Activated T-helper 1 cell treated with anti-CD3 and anti-CD28 coated beads, Interleukin-12 subunit alpha, Interleukin-12 subunit beta, Interleukin-2, Interleukin-4 antibody, amounts not matched to agents 30 ng/mL and 10 ng/mL and 1 ng/mL, durations not matched to agents 14 hours and 24 hours and 36 hours (primary cell): ENCODE measurements around the gene RNF41. TPM values are rescaled to one million over a fixed set of nuclear protein-coding genes. Genes with fewer than 3 reads are reported as not detected.

Source experiments
- DNase-seq: peaks from one replicate; pipeline ENCODE4 v3.0.0; 2021; ENCODE audit warnings: low spot score
- H3K27ac Mint-ChIP-seq: one replicate; pipeline ENCODE4 v1.8.0; 2021; ENCODE audit warnings: mild to moderate bottlenecking, mixed read lengths
- H3K27me3 Mint-ChIP-seq: one replicate; pipeline ENCODE4 v1.8.0; 2022; ENCODE audit warnings: mild to moderate bottlenecking, moderate library complexity, mixed read lengths; ENCODE audit not compliant: insufficient read depth
- H3K36me3 Mint-ChIP-seq: one replicate; pipeline ENCODE4 v1.8.0; 2021; ENCODE audit warnings: low read depth, mixed read lengths
- H3K4me1 Mint-ChIP-seq: one replicate; pipeline ENCODE4 v1.8.0; 2021; ENCODE audit warnings: low read depth, mixed read lengths
- H3K4me3 Mint-ChIP-seq: one replicate; pipeline ENCODE4 v1.8.0; 2021; ENCODE audit warnings: mild to moderate bottlenecking, moderate library complexity, mixed read lengths
- H3K9me3 Mint-ChIP-seq: one replicate; pipeline ENCODE4 v1.8.0; 2021; ENCODE audit warnings: mixed read lengths
- intact Hi-C: fragments of 100-400 bp; cut with micrococcal nuclease; formaldehyde crosslinking; loops from one replicate; pipeline ENCODE4 v1.15.1; 2024
- total RNA-seq: library from RNA; stranded (reverse); gene quantifications from 2 replicates; pipeline ENCODE4 v1.2.3, GENCODE V29; 2022

The RNF41 gene
- total RNA-seq, 1 donor from 2014 or later, result 47.2 TPM

DNA sequence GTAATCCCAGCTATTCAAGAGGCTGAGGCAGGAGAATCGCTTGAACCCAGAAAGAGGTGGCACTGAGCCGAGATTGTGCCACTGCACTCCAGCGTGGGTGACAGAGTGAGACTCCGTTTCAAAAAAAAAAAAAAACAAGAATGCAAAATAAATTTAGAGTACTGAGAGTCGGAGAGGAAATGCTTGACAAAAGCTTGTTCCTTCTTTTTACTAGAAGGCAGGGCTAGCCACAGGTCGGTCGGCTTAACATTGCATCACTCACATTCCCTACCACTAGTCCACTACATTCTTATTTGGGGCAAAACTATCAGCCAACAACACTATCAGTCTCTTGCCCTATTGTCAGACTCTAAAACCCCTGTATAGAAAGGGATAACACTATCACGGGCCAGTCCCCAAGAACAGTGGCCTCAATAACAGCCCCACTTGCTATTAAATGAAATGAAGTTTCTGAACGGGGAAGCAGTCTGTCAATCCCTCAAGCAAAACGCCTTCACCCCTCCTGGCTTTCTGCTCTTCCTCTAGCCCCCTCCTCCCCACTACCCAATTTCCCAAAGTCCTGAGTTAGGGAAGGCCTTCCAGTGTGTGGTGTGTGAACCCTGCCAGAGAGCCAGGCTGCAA, 1.0 kb downstream of the RNF41 start:
- H3K36me3 Mint-ChIP-seq, result peaks cover 12% of the 10 kb centered on the region
- H3K27me3 Mint-ChIP-seq, result no peaks in the 10 kb centered on the region
- H3K4me3 Mint-ChIP-seq, result peak overlapping the region; percentile 99
- H3K9me3 Mint-ChIP-seq, result no peaks in the 10 kb centered on the region
- H3K27ac Mint-ChIP-seq, result peak overlapping the region; percentile 97
- peaks cover 51% of the 10 kb centered on the region for H3K4me1 Mint-ChIP-seq
- DNase-seq, result no peak
- intact Hi-C loops, result loop anchor here (1.0 to 5.0 kb wide), 9 partner anchors 80 to 464 kb away; partner anchors contain the start of genes CS, DGKA, IL23A and ORMDL2

DNA sequence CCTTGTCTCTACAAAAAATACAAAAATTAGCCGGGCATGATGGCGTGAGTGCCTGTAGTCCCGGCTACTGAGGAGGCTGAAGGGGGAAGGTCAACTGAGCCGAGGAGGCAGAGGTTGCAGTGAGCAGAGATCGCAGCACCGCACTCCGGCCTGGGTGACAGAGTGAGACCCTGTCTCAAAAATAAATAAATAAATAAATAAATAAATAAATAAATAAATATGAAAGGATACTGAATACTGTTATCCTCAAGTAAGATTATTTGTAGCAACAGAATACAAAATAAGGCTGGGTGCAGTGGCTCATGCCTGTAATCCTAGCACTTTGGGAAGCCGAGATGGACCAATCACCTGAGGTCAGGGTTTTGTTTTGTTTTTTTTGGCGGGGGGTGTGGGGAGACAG, 1.9 kb downstream of the RNF41 start:
- Mint-ChIP-seq H3K4me1 (peaks cover 47% of the 10 kb centered on the region), H3K27ac (no peak overlapping the region), H3K9me3 (no peaks in the 10 kb centered on the region), H3K36me3 (peaks cover 11% of the 10 kb centered on the region), H3K27me3 (no peaks in the 10 kb centered on the region), H3K4me3 (peak overlapping the region; percentile 54)
- intact Hi-C loops, result loop anchor here (5.0 kb wide), 4 partner anchors 178 to 403 kb away; partner anchors contain the start of genes DGKA, ORMDL2, RAB5B and RPS26
- DNase-seq, result no peak

GRCh38 chr12:56216461-56216860, 5.3 kb downstream of the RNF41 start:
- peaks cover 24% of the 10 kb centered on the region for H3K4me1 Mint-ChIP-seq

DNA sequence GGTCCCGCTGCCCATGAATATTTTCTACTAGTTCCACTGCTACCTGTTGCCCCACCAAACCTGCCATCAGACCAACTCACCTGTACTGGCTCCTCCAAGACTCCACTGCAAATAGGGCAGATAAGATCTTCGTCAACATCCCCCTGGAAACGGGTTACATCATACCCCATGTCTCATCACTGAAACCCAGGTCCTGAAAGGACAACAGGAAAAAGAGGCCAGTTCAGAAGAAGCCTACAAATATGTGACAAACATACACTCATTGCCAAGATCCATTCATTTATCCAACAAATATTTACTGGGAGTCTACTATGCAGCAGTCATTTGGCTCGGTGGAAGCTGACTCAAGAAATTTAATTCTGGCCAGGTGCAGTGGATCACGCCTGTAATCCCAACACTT, 7.8 kb downstream of the RNF41 start:
- Mint-ChIP-seq H3K36me3 (peaks cover 34% of the 10 kb centered on the region), H3K27ac (no peak overlapping the region), H3K4me3 (no peak overlapping the region), H3K4me1 (peaks cover 12% of the 10 kb centered on the region), H3K9me3 (no peaks in the 10 kb centered on the region), H3K27me3 (no peaks in the 10 kb centered on the region)
- DNase-seq, result no peak
- intact Hi-C loops, result no loop called here

More at GRCh38 chr12:56216461-56216860, 5.3 kb downstream of the RNF41 start:
- DNase-seq, result no peak
- Mint-ChIP-seq H3K9me3 (no peaks in the 10 kb centered on the region), H3K27ac (peak overlapping the region; percentile 22), H3K27me3 (no peaks in the 10 kb centered on the region), H3K4me3 (no peak overlapping the region), H3K36me3 (peaks cover 22% of the 10 kb centered on the region)
- intact Hi-C loops, result no loop called here

GRCh38 chr12:56212361-56212760, 9.4 kb downstream of the RNF41 start:
- no peak for DNase-seq
- H3K27ac Mint-ChIP-seq, result no peak overlapping the region
- H3K4me3 Mint-ChIP-seq, result no peak overlapping the region
- H3K9me3 Mint-ChIP-seq, result no peaks in the 10 kb centered on the region
- H3K4me1 Mint-ChIP-seq, result peaks cover 12% of the 10 kb centered on the region
- H3K27me3 Mint-ChIP-seq, result no peaks in the 10 kb centered on the region
- peaks cover 39% of the 10 kb centered on the region for H3K36me3 Mint-ChIP-seq
- intact Hi-C loops, result no loop called here

- intact Hi-C loops, result loop anchor here (5.0 kb wide), 1 partner anchor 49 kb away; the partner anchor contains the start of gene ANKRD52
- no peaks in the 10 kb centered on the region for H3K4me1 Mint-ChIP-seq
- H3K4me3 Mint-ChIP-seq, result no peak overlapping the region
- no peaks in the 10 kb centered on the region for H3K9me3 Mint-ChIP-seq
- H3K36me3 Mint-ChIP-seq, result peaks cover 34% of the 10 kb centered on the region
- H3K27ac Mint-ChIP-seq, result no peak overlapping the region
- H3K27me3 Mint-ChIP-seq, result no peaks in the 10 kb centered on the region
- DNase-seq, result no peak
Observed at GRCh38 chr12:56208006-56208405, 13.7 kb downstream of the RNF41 start.

GRCh38 chr12:56206452-56207166, 15.1 kb downstream of the RNF41 start:
- Mint-ChIP-seq H3K9me3 (no peaks in the 10 kb centered on the region), H3K4me1 (no peaks in the 10 kb centered on the region), H3K27ac (no peak overlapping the region), H3K4me3 (no peak overlapping the region), H3K36me3 (peaks cover 30% of the 10 kb centered on the region), H3K27me3 (no peaks in the 10 kb centered on the region)
- intact Hi-C loops, result loop anchor here (1.0 to 5.0 kb wide), 2 partner anchors 18 to 51 kb away; partner anchors contain the start of genes ANKRD52 and NABP2
- no peak for DNase-seq

DNA sequence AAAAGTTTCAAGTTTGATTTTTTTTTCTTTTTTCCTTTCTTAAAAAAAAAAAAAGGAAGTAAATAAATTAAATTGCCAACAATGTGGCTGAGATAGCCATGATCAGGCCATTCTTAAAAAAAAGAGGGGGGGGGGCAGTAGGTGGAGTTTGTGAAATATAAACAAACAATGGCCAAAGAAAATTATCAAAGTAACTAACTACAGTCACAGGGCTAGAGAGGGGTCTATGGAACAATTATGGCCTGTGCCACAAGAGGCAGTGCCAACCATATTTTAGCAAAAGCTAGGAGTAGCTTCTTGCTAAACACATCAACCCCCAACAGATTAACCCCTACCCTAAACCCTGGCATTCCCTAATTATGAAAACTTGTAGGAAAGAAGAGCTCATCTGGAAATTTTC, 16.3 kb downstream of the RNF41 start:
- no peaks in the 10 kb centered on the region for H3K9me3 Mint-ChIP-seq
- H3K27ac Mint-ChIP-seq, result no peak overlapping the region
- peaks cover 24% of the 10 kb centered on the region for H3K36me3 Mint-ChIP-seq
- H3K4me3 Mint-ChIP-seq, result no peak overlapping the region
- no peaks in the 10 kb centered on the region for H3K27me3 Mint-ChIP-seq
- no peak for DNase-seq
- H3K4me1 Mint-ChIP-seq, result no peaks in the 10 kb centered on the region
- intact Hi-C loops, result loop anchor here (5.0 kb wide), 1 partner anchor 52 kb away; the partner anchor contains the start of gene ANKRD52

GRCh38 chr12:56204275-56204674, 17.4 kb downstream of the RNF41 start:
- intact Hi-C loops, result no loop called here
- H3K27ac Mint-ChIP-seq, result no peak overlapping the region
- H3K36me3 Mint-ChIP-seq, result peaks cover 16% of the 10 kb centered on the region

DNA sequence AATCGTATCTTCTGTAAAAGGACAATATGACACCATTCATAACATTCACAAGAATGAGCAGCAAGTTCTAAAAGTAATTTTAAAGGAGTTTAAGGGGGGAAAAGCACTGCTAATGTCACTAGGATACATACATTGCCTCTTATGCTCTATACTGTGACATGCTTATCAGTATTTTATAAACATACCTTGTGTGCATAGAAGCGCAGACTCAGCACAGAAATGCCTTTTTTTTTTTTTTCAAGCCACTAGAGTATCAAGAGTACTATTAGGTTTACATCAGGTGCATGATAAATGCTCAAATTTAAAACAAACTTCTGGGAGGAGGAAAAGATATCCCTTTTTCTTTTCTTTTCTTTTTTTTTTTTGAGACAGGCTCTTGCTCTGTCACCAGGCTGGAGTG, 18.9 kb downstream of the RNF41 start:
- Mint-ChIP-seq H3K4me1 (no peaks in the 10 kb centered on the region), H3K36me3 (peaks cover 16% of the 10 kb centered on the region), H3K27me3 (no peaks in the 10 kb centered on the region), H3K4me3 (no peak overlapping the region), H3K9me3 (no peaks in the 10 kb centered on the region), H3K27ac (no peak overlapping the region)
- intact Hi-C loops, result no loop called here
- DNase-seq, result no peak

More at GRCh38 chr12:56204275-56204674, 17.4 kb downstream of the RNF41 start:
- Mint-ChIP-seq H3K4me1 (no peaks in the 10 kb centered on the region), H3K27me3 (no peaks in the 10 kb centered on the region), H3K9me3 (no peaks in the 10 kb centered on the region), H3K4me3 (no peak overlapping the region)
- DNase-seq, result no peak

DNA sequence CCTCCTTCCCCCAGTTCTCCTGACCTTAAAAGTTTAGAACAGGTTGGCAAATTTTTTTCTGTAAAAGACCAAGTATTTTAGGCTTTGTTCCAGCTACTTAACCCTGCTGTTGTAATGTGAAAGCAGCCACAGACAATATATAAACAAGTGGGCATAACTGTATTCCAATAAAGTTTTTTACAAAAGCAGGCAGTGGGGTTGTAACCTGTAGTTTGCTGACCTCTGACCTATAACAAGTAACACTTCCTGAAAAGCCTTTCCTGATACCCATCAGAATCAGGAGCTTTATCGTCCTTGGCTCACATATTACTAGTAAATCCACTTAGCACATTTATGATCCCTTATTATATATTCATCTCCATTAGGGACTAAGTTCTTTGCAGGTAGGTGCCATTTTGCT, 19.4 kb downstream of the RNF41 start:
- H3K4me1 Mint-ChIP-seq, result no peaks in the 10 kb centered on the region
- DNase-seq, result no peak
- no peak overlapping the region for H3K4me3 Mint-ChIP-seq
- peaks cover 11% of the 10 kb centered on the region for H3K36me3 Mint-ChIP-seq
- intact Hi-C loops, result no loop called here
- no peaks in the 10 kb centered on the region for H3K9me3 Mint-ChIP-seq
- H3K27me3 Mint-ChIP-seq, result no peaks in the 10 kb centered on the region
- H3K27ac Mint-ChIP-seq, result no peak overlapping the region

DNA sequence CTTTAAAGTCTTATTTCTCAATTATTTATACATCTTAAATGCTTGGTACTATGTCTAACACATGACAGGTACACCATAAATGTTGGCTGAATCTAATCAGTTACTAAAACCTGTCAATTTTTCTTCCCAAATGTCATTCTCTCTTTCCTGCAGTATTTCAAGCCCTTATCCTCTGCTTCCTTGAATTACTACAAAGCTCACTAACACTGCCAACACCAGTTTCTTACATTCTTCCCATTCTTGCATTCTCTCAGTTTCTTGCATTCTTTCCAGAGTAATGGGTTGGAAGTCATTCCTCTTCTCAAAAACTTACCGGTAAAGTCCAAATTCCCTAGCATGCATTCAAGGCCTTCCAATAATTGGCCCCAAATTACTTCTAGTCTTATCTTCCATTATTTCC, 22.9 kb downstream of the RNF41 start:
- intact Hi-C loops, result no loop called here
- no peaks in the 10 kb centered on the region for H3K9me3 Mint-ChIP-seq
- no peak overlapping the region for H3K4me3 Mint-ChIP-seq
- no peak overlapping the region for H3K27ac Mint-ChIP-seq
- H3K27me3 Mint-ChIP-seq, result no peaks in the 10 kb centered on the region
- DNase-seq, result no peak
- peaks cover 2% of the 10 kb centered on the region for H3K36me3 Mint-ChIP-seq
- H3K4me1 Mint-ChIP-seq, result no peaks in the 10 kb centered on the region

DNA sequence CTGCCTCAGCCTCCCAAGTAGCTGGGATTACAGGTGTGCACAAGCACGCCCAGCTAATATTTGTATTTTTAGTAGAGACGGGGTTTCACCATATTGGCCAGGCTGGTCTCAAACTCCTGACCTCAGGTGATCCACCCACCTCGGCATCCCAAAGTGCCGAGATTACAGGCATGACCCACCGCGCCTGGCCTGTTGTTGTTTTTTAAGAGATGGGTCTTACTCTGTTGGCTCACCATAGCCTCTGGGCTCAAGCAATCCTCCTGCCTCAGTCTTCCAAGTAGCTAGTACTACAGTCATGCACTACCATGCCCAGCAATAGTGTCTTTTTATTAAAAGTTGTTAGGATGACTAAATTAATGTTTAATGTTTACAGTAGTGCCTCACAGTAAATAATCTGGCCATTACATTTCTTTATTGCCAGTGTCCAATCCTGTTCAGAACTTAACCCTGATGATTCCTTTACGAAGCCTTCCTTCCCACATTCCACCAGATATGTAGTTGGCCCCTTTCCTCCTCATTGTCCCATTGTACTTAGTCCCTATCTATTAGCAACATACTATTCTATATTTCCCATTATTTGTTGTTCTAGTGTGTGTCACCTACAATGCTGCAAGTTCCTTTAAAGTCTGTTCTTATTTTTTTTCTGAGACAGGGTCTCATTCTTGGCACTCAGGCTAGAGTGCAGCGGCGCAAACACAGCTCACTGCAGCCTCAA, 23.6 kb downstream of the RNF41 start:
- Mint-ChIP-seq H3K4me3 (no peak overlapping the region), H3K36me3 (peaks cover 2% of the 10 kb centered on the region), H3K27ac (no peak overlapping the region), H3K9me3 (no peaks in the 10 kb centered on the region), H3K4me1 (peaks cover 5% of the 10 kb centered on the region), H3K27me3 (no peaks in the 10 kb centered on the region)
- intact Hi-C loops, result no loop called here
- DNase-seq, result no peak
